Suppressor macrophage (primary cell): Measurements from ENCODE around the gene PRTN3.

ENCODE experiments used
- DNase-seq, 4 experiments: peaks; one replicate each; pipeline ENCODE4 v3.0.0-alpha.2; 2020 to 2022
- total RNA-seq, 17 experiments: gene quantifications; one replicate each; lab custom pipeline; 2026; ENCODE audit warnings: mixed read lengths in 6 of 17, inconsistent platforms in 3 of 17; lab: John Stamatoyannopoulos, UW

Gene PRTN3, protein sequence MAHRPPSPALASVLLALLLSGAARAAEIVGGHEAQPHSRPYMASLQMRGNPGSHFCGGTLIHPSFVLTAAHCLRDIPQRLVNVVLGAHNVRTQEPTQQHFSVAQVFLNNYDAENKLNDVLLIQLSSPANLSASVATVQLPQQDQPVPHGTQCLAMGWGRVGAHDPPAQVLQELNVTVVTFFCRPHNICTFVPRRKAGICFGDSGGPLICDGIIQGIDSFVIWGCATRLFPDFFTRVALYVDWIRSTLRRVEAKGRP
- 0 to 0.55 (median 0) reads per million in 17 experiments for total RNA-seq

DNA sequence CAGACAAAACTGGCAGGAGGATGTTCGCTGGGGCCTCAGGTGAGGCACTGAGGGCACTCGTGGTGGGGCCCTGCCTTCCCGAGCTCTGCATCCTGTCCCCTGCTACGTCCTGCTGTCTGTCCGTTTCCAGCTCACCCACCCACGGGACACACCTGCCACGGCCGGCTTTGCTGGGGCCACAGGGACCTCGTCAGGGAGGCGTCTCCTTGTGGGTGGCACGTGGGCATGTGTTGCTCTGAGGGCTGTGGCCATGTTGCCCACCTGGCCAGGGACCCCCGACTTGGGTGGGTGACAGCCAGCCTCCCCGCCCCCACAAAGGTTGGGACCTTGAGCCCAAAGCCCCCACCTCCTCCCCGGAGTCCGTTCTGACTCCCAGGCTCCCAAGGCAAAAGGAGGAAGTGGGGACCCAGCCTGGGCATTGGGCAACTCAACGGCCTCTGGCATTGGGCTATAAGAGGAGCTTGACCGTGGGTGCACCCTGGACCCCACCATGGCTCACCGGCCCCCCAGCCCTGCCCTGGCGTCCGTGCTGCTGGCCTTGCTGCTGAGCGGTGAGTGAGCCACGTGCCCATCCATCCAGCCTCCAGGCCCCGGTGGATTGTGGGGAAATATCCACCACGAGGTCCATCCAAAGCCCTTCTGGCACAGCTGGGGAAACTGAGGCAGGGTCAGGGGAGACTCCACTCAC lies at the start of gene PRTN3:
TSS of gene PRTN3 (plus strand) at position 481 of the 688 bp plus-strand sequence. CDS start at position 491, 10 bp downstream.
- DNase-seq = peak; percentile 76 to 86 (median 82)

DNA sequence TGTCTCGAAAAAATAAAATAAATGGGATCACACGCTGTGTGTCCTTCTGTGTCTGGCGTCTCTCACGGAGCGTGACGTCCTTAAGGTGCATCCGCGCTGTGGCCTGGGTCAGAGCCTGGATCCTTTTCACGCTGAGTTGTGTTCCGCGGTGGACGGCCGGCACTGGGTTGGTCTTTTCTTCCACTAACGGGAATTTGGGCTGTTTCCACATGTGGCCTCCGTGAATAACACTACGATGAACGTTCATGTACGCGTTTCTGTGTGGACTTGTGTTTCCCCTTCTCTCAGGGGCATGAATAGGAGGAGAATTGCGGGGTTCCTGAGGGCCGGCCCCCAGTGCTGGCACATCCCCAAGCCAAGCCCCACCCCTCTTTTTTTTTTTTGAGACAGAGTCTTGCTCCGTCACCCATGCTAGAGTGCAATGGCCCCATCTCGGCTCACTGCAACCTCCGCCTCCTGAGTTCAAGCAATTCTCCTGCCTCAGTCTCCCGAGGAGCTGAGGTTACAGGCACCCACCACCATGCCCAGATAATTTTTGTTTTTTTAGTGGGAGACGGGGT lies 49.7 kb upstream of the PRTN3 start:
- no peak for DNase-seq

DNA sequence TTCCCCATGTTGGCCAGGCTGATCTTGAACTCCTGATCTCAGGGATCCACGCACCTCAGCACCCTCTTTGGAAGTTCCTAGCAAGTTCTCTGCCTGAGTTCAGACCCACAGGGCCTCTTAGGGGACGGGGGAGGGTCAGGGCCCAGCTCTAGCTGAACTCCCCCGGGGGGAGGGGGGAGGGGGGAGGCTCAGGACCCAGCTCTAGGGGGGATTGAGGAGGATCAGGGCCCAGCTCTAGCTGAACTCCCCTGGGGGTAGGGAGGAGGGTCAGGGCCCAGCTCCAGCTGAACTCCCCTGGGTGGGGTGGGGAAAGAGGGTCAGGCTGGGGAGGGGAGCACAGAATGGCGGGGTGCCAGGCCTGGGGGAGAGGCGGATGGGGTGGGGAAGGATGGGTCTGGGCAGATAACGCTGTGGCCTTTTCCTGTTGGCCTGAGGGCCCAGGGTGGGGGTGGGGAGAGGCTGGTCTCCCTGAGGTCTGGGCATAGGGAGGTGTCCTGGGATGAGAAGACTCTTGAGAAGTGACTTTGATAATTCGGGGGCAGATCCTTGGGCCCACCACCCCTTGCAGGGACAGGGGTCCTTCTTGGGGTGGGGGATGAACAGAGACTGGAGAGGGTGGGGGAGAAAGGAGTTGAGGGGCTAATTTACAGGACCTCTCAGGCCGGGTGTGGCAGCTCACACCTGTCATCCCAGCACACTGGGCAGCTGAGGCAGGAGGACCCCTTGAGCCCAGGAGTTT lies 49.1 kb upstream of the PRTN3 start:
- no peak for DNase-seq

DNA sequence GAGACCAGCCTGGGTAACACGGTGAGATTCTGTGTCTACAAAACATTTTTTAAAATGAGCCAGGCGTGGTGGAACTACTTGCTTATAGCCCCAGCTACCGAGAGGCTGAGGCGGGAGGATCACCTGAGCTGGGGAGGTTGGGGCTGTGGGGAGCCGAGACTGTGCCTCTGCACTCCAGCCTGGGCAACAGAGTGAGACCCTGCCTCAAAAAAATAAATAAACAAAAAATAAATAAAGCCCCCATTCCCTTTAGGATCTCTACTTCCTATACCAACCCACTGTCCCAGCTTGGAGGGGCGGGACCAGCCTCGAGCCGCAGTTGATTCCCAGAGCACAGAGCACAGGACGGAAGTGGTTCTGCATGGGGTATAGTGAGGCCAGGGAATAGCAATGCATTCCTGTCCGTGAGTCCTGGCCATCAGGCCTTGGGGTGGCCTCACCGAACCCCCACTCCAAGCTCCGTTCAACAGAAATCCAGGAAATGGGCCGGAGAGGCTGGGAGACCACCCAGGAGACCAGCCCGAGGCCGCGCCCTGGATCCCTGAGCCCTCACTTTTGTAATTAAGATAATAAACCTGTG lies 48.4 kb upstream of the PRTN3 start:
- DNase-seq = no peak

DNA sequence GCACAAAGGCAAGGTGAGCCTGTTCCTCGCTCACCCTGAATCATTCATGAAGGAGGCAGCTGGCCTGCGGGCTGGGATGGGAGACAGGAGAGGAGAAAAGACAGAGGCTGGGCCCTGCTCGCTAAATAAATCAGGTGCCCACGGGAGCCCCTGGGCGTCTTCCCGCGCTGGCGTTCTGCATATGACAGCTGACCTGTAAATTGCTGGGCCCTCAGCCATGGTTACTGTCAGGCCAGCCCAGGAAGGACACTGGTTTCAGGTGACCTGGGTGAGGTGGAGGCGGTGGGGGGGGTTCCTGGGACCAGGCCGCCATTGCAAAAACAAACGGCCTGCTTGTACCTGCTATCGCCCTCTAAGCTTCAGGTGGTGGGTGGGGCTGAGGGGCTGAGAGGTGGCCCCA lies 47.0 kb upstream of the PRTN3 start:
- DNase-seq = no peak

DNA sequence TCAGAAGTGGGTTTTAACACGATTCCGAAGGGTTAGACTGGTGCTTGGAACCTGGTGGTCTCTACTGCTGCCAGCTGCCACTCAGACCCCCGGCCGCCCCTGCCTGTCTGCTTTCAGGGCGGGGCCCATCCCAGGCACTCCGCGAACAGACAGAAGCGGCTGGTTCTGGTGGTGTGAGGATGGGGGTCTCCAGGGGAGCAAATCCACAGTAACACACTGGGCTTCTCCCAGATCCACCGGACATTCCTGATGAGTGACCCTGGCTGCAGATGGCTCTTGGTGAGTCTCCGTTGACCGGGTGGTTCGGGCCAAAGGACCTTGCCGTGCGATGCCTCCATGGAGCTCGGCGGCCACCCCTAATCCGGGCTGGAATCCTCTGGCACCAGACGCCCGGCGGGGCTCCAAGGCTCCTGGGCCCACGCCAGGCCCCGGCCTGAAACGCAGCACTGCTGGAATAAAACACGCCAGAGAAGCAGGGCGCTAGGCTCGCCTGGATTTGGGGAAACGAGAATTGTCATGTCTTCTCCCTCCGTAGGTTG lies 45.7 kb upstream of the PRTN3 start:
- no peak for DNase-seq

DNA sequence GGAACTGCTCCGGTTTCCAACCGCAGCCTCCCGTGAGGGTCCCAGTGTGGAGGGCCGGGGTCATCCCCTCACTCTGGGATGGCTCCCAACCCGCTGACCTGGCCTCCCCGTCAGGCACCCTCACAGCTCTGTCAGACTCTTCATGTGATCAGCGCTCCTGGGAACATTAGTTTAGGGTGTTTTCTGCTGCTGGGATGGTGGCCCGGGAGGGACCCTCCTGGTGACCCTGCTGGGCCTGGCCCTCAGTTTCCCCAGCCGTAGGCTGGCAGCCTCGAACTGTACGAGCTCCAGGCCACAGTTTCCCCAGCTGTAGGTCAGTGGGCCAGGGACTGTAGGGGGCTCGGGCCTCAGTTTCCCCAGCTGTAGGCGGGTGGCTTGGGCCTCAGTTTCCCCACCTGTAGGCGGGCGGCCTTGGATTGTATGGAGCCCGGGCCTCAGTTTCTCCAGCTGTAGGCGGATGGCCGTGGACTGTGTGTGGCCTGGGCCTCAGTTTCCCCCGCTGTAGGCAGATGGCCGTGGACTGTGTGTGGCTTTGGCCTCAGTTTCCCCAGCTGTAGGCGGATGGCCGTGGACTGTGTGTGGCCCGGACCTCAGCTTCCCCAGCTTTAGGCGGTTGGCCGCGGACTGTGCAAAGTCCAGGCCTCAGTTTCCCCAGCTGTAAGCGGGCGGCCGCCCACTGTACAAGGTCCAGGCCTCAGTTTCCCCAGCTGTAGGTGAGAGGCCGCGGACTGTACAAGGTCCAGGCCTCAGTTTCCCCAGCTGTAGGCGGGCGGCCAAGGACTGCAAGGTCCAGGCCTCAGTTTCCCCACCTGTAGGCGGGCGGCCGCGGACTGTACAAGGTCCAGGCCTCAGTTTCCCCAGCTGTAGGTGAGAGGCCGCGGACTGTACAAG lies 44.9 kb upstream of the PRTN3 start:
- DNase-seq = no peak

DNA sequence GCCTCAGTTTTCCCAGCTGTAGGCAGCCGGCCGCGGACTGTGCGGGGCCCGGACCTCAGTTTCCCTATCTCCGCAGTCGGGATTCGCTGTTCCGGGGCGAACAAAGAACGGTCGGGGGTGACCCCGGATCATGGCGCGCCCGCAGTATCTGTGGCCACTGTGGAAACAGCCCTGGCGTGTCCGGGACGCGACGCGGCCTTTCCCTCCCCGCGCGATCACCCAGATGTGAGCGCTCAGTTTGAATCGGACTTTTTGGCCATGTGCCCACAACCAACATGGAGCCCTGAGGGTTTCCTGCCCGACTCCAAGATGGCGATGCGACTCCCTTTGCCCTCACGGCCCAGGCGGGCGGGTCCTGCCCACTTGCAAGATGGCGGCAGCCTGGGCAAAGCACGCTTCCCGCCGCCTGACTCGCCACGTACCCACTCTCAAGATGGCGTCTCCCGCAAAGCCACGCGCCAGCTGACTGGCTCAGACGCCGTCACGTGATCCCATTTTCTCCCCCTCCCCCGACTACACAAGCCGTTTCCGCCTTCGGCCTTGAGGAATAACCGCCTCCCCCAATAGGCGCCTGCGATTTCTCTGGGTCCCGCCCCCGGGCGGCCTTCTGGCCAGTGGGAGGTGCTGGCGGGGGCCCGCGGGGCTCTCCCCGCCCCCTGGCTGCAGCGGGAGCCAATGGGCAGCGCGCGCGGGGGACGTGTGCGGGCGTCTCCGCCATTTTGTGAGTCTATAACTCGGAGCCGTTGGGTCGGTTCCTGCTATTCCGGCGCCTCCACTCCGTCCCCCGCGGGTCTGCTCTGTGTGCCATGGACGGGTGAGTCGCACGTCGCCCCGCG lies 43.9 kb upstream of the PRTN3 start, which contains the start of gene PTBP1:
TSS of gene PTBP1 (plus strand) at position 761 of the 836 bp plus-strand sequence. CDS start at position 807, 46 bp downstream.
- peak; percentile 100 for DNase-seq

DNA sequence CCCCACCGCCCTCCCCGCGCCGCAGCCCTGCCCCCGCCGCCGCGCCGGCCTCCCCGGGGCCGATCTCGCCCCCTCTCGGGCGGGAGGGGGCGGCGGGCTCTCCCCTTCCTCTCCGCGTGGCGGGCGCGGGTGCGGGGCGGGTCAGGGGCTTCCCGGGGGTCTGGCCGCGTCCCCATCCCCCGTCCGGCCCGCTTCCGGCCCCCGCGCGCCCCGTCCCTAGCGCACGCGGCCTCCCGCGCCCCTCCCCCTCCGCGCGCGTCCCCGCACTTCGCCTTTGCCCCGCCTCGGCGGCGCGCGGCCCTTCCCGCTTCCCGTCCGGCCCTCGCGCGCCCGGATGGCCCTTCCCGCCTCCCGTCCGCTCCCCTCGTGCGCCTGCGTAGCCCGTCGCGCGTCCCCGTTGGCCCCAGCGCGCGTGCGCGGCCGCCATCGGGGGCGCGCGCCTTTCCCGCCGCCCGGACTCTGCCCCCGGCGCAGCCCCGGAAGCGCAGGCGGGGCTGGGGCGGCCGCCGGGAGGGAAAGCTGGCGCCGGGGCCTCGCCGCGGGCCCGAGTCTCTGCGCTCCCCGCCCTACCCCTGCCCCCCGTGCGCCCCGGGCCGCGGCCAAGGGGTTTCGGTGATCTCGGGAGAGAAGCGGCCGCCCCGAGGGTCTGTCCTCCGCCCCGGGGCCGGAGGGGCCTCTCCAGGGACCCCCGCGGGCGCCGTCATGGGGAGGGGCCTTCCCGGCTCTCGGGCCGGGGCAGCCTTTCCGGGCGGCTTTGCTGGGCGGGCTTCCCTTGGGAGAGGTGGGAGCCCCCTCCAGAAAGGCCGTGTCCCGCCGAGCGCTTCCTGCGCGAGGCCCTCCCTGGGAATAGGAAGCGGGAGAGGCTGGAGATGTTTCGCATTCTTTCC lies 43.0 kb upstream of the PRTN3 start:
- peak; percentile 97 to 99 (median 98) for DNase-seq

DNA sequence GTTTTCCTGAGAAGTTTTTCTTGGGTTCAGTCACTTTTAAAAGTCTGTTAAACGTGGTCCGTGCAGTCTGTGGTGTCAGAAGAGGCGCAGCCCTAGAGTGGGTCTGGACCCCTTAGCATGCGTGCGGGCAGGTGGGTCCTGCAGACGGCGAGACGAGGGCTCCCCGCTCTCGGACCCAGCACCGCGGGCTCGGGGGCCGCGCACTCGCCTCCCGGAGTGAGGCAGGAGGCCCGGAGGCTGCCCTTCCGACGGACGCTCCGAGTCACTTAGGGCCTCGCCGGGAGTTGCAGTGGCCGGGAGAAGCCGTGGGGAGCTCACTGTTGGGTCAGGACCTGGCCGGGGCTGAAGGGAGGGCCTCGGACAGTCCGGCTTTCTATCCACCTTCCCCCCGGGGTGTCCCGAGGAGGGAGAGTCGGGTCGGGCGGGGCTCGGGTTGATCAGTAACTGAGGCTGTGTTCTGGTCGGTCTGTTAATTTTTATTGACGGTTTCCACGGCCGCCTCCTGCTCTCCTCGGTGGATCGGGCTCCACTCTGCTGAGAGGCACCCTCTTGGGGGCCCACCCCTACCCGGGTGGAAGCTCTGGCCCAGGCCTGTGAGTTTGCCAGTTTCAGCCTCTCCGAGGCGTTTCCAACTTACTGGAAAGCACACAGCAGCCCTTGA lies 42.3 kb upstream of the PRTN3 start:
- DNase-seq = peak in 3 of 4 experiments; percentile 12 to 38 (median 19)

DNA sequence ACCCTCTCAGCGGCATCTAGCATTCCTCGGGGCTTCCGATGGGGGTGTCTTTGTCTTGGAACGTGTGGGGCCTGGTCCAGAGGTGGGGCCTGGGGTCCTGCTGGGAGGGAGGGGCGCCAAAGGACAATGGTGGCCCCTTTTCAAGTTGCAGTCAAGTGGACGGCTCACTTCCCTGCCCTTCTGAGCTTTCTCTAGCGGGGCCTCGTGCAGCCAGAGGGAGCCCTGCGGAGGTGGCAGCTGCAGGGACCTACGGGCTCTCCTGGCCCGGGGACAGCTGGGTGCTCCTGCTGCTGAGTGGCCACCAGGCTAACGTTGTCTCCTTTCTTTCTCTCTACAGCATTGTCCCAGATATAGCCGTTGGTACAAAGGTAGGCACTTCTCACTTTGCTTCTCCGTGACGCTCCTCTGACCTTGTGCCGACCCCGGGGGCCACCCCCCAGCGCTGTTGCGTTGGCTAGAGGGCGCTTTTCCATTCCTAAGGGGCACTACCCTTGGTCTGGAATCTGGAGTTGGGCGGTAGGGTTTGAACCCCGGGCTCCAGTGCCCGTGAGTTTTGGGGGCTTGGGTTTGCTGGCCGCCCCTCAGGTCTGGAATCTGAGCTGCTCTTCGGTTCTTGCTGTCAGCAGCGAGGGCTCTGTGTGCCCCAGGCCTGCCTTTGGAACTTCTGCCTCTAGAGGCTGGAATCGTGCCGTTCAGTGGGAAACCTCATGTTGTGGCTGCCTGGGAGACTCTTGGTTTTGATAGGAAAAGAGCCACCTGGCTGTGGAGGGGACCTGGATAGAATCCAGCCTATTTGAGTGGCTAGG lies 41.5 kb upstream of the PRTN3 start:
- peak; percentile 43 to 73 (median 60) for DNase-seq

DNA sequence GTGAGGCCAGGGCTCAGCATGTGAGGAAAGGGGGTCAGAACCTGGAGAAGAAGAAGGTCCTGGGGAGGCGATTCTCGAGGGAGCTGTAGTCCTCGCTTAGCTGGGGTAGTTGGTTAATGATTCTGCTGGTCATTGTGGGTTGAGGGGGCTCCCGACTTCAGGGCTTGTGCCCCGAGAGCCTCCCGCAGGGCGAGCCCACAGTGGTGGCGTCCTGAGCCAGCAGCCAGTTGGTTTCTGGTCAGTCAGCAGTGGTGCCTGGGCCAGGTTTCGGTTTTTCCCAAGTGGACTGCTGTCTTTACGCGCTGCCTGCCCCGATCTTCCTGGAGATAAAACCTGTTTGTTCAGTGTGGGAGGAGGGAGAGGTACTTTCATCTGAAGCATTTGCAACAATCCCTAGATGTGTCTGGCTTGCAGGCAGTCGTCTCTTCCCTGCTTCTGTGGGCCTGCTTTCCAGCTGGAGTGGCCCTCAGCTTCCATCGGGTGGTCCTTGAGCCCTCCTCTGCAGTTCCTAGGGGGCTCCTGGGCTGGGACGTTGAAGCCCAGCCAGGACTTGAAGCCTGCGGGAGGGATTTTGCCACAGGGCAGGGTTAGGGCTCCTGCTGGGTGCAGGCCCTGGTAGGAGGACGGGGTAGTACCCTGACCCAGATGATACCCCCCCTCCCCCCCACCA lies 40.3 kb upstream of the PRTN3 start:
- no peak for DNase-seq

DNA sequence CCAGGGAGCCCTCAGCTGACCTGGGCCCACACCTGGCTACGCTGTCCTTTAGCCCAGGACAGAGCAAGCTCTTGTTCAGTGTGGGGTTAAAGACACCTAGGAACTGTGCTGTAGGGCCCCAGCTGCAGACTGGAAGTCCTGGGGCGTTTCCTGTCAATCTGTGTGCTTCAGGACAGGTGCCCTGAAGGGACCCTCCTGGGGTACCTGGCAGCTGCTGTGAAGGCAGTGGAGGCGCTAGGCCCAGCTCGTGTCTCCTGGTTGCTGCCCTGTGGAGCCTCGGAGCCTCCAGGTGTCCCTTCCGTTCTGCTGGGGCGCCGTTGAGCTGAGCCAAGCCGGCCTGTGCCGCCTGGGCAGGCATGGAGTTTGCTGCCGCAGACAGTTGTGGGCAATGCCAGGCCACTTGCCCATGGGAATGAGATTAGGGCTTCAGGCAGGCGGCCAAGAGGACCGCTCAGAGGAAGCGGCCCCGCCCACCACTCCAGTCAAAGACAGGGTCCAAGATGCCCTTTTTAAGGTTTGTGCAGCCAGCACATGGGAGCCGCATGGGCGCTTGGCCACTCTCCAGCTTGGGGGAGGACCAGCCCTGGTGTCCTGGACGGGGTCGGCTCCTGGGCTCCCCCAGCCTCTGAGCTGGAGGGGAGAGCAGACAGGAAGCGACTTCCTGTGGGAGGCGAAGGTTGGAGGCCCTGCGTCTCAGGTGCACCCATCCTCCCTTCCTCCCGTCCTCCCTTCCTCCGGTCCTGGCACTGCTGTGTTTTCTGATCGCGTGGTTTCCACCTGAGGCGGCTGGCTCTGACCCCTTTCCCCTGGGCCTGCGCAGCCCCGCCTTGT lies 39.6 kb upstream of the PRTN3 start:
- peak; percentile 22 to 49 (median 33) for DNase-seq

DNA sequence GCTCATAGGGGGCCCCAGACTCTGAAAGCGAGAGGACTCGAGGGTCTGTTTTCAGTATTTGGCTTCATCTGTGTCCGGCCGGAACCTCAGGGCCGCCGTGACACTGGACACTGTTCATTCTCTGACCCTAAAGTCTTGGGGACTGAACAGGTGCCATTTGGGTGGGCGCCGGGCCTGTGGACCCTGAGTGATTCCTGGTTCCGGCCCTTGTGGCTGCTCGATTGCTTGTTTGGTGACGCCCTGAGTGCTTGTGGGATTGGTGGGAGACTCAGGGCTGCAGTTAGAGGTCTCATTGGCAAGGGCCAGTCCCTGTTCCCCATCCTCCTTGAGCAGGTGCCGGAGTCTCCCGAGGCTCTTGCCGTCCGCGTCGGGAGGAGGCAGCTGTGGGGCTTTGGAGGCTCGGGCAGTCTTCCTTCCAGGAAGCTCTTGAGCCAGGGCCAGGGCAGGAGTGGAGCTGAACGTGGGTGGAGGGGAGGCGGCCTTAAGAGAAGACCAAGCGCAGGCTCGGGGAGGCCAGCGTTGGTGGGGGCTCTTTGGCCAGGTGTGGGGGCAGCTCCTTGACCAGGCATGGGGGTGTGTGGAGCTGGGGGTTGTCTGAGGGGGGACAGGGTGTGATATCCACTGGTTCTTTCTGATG lies 38.8 kb upstream of the PRTN3 start:
- DNase-seq = no peak

DNA sequence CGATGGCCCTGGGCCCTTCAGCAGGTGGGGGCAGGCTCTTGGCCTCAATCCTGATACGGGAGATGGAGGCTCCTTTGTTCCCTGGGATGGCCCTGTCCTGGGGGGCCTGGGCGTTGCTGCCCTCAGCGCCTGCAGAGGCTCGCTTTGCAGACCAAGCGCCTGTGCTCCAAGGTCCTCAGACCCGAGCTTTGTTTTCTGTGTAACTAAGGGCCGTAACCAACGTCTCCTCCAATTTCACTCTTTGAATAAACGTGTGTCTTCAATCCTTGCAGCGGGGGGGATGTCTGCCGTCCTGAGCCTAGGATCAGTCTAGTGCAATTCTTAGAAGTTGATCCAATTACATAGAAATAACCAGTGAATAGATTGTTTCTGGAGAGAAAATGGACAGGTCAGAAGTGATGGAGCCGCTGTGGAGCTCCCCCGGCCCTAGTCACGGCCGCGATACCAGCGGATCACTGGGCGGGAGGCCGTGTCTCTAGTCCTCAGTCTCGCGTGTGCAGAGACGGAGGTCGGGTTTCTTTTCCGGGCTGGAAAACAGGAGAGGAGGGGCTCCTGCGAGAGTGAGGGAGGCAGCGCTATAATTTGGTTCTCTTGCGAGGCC lies 38.2 kb upstream of the PRTN3 start:
- no peak for DNase-seq
